ENCODE data around the gene CERKL. TPM values are rescaled to one million over a fixed set of nuclear protein-coding genes. Genes with fewer than 3 reads are reported as not detected.

The CERKL gene
- polyA plus RNA-seq, 4 donors = 14.3 to 19.4 (median 16.4) TPM

DNA sequence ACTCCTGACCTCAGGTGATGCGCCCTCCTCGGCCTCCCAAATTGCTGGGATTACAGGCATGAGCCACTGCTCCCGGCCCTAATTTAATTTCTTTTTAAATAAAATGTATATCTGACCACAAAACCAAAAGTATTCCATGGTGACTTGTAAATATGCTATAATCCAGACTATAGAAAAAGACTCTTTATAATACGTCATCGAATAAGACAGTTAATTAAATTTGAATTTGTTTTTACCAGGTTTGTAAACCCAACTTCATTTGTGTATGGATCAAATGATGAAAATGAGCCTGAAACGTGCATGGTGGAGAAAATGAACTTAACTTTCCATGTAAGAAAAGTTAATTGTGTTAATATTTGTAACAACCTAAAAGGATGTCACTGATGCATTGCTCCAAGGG is 129.8 kb downstream of the CERKL start:
- no peak for DNase-seq (ENCODE audit: low read depth in 4 of 4, low spot score in 3 of 4)

DNA sequence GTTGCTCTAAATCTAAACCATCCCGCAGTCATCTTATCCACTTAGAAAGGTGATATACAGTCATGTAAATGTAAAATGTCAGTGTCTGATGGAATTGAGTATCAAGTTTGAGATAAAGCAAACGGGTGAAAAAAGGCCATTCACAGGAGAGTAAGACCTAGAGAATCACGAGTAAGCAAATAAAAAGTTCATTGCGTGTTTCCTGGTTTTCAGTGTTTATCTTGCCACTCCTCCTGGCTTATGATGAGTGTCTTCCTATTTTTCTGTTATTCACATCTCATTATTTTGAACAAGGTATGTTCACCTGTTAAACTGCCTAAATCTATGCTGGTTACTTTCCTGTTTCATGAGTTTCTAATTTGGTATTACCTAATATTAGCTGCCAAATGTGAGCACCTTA is 130.9 kb downstream of the CERKL start:
- DNase-seq (ENCODE audit: low read depth in 4 of 4, low spot score in 3 of 4) = no peak

DNA sequence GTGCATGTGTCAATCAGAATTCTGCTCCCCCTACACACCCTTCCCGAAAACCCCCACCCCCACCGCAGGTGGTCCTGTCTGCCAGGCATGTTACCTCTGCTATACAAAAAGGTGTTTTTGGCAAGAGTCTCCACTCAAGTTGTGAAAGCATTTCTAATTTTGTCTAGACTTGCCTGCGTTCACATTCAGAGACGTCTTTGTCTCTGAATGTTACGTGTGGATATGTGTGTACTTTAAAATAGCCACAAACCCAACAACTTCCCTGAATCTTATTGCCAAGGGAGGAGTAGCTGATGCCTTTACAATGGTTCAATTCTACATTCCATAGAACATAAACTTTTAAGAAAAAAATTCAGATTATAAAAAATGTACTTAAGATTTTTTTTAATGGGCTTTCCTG is 133.1 kb downstream of the CERKL start:
- DNase-seq (ENCODE audit: low read depth in 4 of 4, low spot score in 3 of 4) = no peak

DNA sequence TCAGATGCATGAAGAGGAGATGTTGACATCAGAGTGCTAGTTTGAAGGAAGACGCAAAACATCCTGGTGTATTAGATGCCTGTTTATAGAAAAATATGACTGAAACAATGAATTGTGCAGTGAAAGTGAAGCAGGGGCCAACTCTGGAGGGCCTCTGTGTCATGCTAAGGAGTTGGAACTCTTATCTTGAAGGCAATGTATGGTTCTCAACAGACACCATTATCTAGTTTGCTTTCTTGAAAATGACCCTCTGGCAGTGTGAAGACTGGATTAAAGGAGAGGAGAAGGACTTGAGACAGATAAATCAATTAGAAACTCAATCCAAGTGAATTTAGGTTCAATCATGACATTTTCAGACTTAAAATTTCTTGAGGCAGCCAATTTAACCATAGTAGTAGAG is 136.7 kb downstream of the CERKL start:
- no peak for DNase-seq (ENCODE audit: low read depth in 4 of 4, low spot score in 3 of 4)

DNA sequence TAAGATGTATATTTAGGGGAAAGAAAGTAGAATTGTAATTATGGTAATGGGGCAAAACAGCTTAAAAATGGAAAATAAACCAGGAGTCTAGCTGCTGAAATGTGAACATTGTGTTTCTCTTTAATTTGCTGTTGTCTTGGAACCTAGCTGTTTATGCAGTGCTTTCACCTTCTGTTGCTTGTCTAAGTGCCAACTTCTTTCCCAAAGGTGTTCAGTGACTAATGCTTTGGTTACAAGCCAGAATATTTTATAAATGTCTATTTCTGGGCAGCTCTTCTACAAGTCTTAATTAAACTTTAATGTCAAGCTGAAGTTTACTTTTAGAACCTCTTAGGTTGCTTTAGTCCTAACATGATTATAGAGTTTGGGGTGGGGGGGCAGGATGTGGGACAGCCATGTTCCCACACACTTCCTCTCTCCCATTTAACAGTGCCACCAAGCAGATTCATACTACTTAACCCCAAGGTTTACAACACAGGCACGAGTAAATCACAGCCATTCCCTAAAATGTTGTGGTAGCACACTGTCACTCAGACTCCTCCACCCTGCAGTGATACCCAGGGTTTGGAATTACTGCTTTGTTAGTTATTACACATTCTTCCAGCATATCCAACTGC is 139.1 kb downstream of the CERKL start:
- no peak for DNase-seq (ENCODE audit: low read depth in 4 of 4, low spot score in 3 of 4)

DNA sequence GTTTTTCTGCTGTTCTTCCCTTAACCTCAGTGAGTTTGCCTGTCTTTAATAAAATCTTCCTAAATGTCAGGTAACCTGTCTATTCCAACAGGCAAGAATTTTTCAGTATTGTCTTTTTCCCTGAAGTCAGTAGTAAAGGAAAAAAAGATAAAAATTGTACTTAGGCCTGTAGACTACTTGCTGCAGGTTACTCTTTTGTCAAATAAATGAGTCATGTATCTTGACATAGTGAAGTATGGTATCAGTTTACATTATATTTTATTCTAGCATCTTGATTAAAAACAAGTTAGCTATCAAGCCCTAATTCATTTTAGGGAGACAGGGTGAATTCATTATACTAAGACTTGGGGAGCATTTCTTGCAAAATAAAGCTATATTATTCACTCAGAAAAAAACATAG is 139.9 kb downstream of the CERKL start:
- DNase-seq (ENCODE audit: low read depth in 4 of 4, low spot score in 3 of 4) = no peak

DNA sequence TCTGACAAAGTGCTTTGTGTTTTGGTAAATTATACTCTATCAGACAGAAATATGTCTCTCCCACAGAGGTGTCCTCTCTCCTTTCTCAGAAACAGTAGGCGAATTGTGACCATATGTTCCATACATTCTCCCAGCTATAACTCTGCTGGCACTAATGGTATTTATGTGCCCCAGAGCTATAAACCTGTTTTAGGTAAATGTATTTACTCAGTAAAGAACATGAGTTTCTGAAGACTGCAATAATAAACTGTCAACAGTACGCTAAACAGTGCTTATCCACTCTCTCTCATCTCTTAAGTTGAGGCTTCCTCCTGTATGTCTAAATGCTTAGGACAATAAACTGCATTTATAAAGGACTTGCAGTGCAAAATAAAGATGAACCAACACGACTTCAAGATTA is 141.2 kb downstream of the CERKL start:
- DNase-seq (ENCODE audit: low read depth in 4 of 4, low spot score in 3 of 4) = no peak

DNA sequence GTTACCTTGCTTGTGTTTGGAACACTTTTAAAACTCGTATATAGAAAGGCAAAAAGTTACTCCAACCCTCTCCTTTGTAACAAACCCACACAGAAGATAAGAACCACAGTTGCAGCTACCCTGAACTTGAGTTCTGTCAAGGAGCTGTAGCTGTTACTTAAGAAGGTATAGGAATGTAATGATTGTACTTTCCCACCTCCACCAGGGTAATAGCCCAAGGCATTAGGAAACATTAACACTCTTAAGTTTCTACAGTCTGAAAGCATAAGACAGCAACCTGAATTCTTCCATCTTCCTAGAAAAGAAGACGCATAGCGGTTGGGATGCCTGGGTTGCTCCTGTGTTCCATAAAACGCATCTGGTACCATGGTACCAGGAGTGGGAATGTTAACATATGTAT is 156.7 kb downstream of the CERKL start:
- no peak for DNase-seq (ENCODE audit: low read depth in 4 of 4, low spot score in 3 of 4)

DNA sequence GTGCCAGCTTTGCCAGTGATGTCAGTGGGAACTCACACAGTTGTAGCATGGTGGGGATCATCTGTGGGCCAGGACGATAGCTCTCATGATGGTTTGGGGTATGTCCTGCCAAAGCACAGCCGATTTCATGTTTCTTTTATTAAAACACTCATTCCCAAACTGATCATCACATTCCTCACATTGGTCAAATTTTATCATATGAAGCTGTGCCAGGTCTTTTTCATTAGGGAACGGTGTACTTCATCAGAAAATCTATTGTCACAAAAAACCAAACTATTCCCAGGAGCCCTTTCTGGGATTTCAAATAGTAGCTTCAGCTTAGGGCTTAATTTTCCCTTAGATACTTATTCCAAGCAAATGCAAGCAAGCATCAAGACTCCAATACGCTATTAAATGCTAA is 157.7 kb downstream of the CERKL start:
- no peak for DNase-seq (ENCODE audit: low read depth in 4 of 4, low spot score in 3 of 4)

Other genes with a start within 250 kb of the CERKL start
- 10 to 100 TPM; 25.6 to 37.6 (median 33.7) TPM for gene ITGA4, start 199.7 kb downstream of the CERKL start, polyA plus RNA-seq (ENCODE audit: insufficient read length in 4 of 4)
- gene NEUROD1, start 23.4 kb upstream of the CERKL start, polyA plus RNA-seq (ENCODE audit: insufficient read length in 4 of 4) = not detected
- 100 to 1,000 TPM; 154 to 207 (median 174) TPM for gene ITPRID2, start 234.6 kb upstream of the CERKL start, polyA plus RNA-seq (ENCODE audit: insufficient read length in 4 of 4)

Data from right renal pelvis (tissue), 4 donors.